SK-N-SH (cell line): ENCODE results near the gene FRAS1. TPM values are rescaled to one million over a fixed set of nuclear protein-coding genes. Genes with fewer than 3 reads are reported as not detected.

ENCODE experiments used
- CTCF ChIA-PET: fragments of 300-600, 350-600 bp; formaldehyde crosslinking; extraction: SDS; loops from one replicate; lab custom pipeline; 2021; lab: Yijun Ruan, JAX
- POLR2A ChIA-PET: fragments of 350-600 bp; sonication (Branson Sonifier 250); formaldehyde crosslinking; extraction: SDS; loops from one replicate; lab custom pipeline; 2020; ENCODE audit warnings: antibody characterized with exemption, inconsistent platforms; lab: Yijun Ruan, JAX
- DNase-seq: peaks from one replicate; pipeline ENCODE4 v3.0.0; 2012
- H2AFZ ChIP-seq: fragments of 200-600 bp; sonication (generic); 2 replicates; pipeline ENCODE4 v1.8.1; 2016; ENCODE audit warnings: antibody characterized with exemption, mild to moderate bottlenecking, low read depth
- H3F3A ChIP-seq: fragments of 200-600 bp; sonication (generic); replicated peaks from 2 replicates; pipeline ENCODE3; 2016; ENCODE audit warnings: antibody characterized with exemption, mild to moderate bottlenecking; ENCODE audit not compliant: insufficient read depth
- H3K27ac ChIP-seq, 2 experiments: fragments of 200-500 bp in 1 of 2; fragments of 200-600 bp in 1 of 2; sonication (Bioruptor generic) in 1 of 2; sonication (generic), shearing (Covaris generic) in 1 of 2; 2 replicates each; pipeline versions ENCODE4 v1.5.1 to v1.6.1; 2014 to 2016; ENCODE audit warnings: low read depth in 2 of 2, inconsistent platforms in 1 of 2, low read length in 1 of 2, mild to moderate bottlenecking in 1 of 2, mixed read lengths in 1 of 2
- H3K27me3 ChIP-seq: fragments of 200-600 bp; sonication (generic), shearing (Covaris generic); 2 replicates; pipeline ENCODE4 v1.6.1; 2016; ENCODE audit warnings: mixed run types; ENCODE audit not compliant: insufficient read depth
- H3K36me3 ChIP-seq, 2 experiments: fragments of 200-500 bp in 1 of 2; fragments of 200-600 bp in 1 of 2; sonication (Bioruptor generic) in 1 of 2; sonication (generic) in 1 of 2; replicated peaks in 1 of 2; 2 replicates each; pipeline versions ENCODE3 to v1.5.1; 2014 to 2016; ENCODE audit warnings: low read length in 1 of 2, mild to moderate bottlenecking in 1 of 2; ENCODE audit not compliant: insufficient read depth in 2 of 2, control insufficient read depth in 1 of 2
- H3K4me1 ChIP-seq, 2 experiments: fragments of 200-500 bp in 1 of 2; fragments of 200-600 bp in 1 of 2; sonication (Bioruptor generic) in 1 of 2; sonication (generic), shearing (Covaris generic) in 1 of 2; 2 replicates each; pipeline versions ENCODE4 v1.5.1 to v1.6.1; 2014 to 2016; ENCODE audit warnings: low read depth in 1 of 2, low read length in 1 of 2, mixed run types in 1 of 2; ENCODE audit not compliant: insufficient read depth in 2 of 2, control insufficient read depth in 1 of 2
- H3K4me2 ChIP-seq: fragments of 200-600 bp; sonication (generic), shearing (Covaris generic); 2 replicates; pipeline ENCODE4 v1.6.1; 2017; ENCODE audit warnings: mixed run types
- H3K4me3 ChIP-seq, 2 experiments: fragments of 200-500 bp in 1 of 2; fragments of 200-600 bp in 1 of 2; sonication (Bioruptor generic) in 1 of 2; sonication (generic), shearing (Covaris generic) in 1 of 2; 2 replicates each; pipeline versions ENCODE4 v1.5.1 to v1.8.1; 2014 to 2016; ENCODE audit warnings: low read depth in 2 of 2, inconsistent platforms in 1 of 2, low read length in 1 of 2, mild to moderate bottlenecking in 1 of 2, mixed read lengths in 1 of 2, moderate library complexity in 1 of 2
- H3K79me2 ChIP-seq: fragments of 200-600 bp; sonication (generic); 2 replicates; pipeline ENCODE4 v1.8.1; 2017; ENCODE audit warnings: mild to moderate bottlenecking; ENCODE audit not compliant: insufficient read depth
- H3K9ac ChIP-seq: fragments of 200-600 bp; sonication (generic); 2 replicates; pipeline ENCODE4 v1.6.1; 2017; ENCODE audit warnings: mixed run types
- H3K9me2 ChIP-seq: fragments of 200-600 bp; sonication (generic); 2 replicates; pipeline ENCODE4 v1.6.1; 2017; ENCODE audit warnings: mixed run types
- H3K9me3 ChIP-seq: fragments of 200-600 bp; sonication (generic); 2 replicates; pipeline ENCODE4 v1.6.1; 2017; ENCODE audit warnings: mixed run types, mild to moderate bottlenecking, moderate library complexity
- H4K20me1 ChIP-seq: fragments of 200-600 bp; sonication (generic); 2 replicates; pipeline ENCODE4 v1.6.1; 2017; ENCODE audit warnings: mild to moderate bottlenecking, mixed run types; ENCODE audit not compliant: insufficient read depth
- CHD2 ChIP-seq: fragments of 150-350 bp; IDR thresholded peaks from 2 replicates; pipeline ENCODE4 v1.6.1; 2018; ENCODE audit warnings: low read length; ENCODE audit not compliant: partially characterized antibody
- FOSL2 ChIP-seq: IDR thresholded peaks from 2 replicates; pipeline ENCODE4 v1.4.0; 2012; ENCODE audit warnings: low read depth, mild to moderate bottlenecking, moderate library complexity, borderline replicate concordance
- FOXM1 ChIP-seq: IDR thresholded peaks from 2 replicates; pipeline ENCODE4 v1.4.0; 2012; ENCODE audit warnings: low read depth, mild to moderate bottlenecking
- JUND ChIP-seq: IDR thresholded peaks from 2 replicates; pipeline ENCODE4 v1.4.0; 2012
- NFIC ChIP-seq: IDR thresholded peaks from 2 replicates; pipeline ENCODE4 v1.4.0; 2012; ENCODE audit warnings: borderline replicate concordance
- NRF1 ChIP-seq: IDR thresholded peaks from 2 replicates; pipeline ENCODE4 v1.6.1; 2012; ENCODE audit warnings: low read depth, mild to moderate bottlenecking, low read length
- RAD21 ChIP-seq: IDR thresholded peaks from 2 replicates; pipeline ENCODE4 v1.6.1; 2012; ENCODE audit warnings: mild to moderate bottlenecking, low read length
- SIN3A ChIP-seq: IDR thresholded peaks from 2 replicates; pipeline ENCODE4 v1.6.1; 2012; ENCODE audit warnings: low read depth, mild to moderate bottlenecking, low read length, moderate library complexity, borderline replicate concordance
- SMC3 ChIP-seq: IDR thresholded peaks from 2 replicates; pipeline ENCODE4 v1.6.1; 2012; ENCODE audit warnings: low read depth, low read length, improper control_type of control experiment
- TCF12 ChIP-seq: IDR thresholded peaks from 2 replicates; pipeline ENCODE4 v1.4.0; 2012
- TEAD4 ChIP-seq: IDR thresholded peaks from 2 replicates; pipeline ENCODE4 v1.4.0; 2012; ENCODE audit warnings: mild to moderate bottlenecking, borderline replicate concordance; ENCODE audit not compliant: insufficient read depth
- WGBS: methylation state at CpG from one replicate; pipeline ENCODE4 v1.1.6; 2017; ENCODE audit warnings: low lambda C conversion rate; 5-methylcytosine and 5-hydroxymethylcytosine counted together
- polyA plus RNA-seq, 3 experiments: library from polyadenylated mRNA; depleted of rRNA; stranded (reverse); fragments of >200 nt; gene quantifications; 2 replicates each; pipeline ENCODE4 v1.2.3, GENCODE V29; 2012
- TF ChIP-seq, protein P1 (sequence below): IDR thresholded peaks from 2 replicates; pipeline ENCODE4 v1.4.0; 2012; ENCODE audit warnings: low read depth
- TF ChIP-seq, protein P2 (sequence below): IDR thresholded peaks from 2 replicates; pipeline ENCODE4; 2012

The FRAS1 gene
- polyA plus RNA-seq, 1 of the 3 experiments (the other 2 are of a cell fraction): 8.3 TPM

DNA sequence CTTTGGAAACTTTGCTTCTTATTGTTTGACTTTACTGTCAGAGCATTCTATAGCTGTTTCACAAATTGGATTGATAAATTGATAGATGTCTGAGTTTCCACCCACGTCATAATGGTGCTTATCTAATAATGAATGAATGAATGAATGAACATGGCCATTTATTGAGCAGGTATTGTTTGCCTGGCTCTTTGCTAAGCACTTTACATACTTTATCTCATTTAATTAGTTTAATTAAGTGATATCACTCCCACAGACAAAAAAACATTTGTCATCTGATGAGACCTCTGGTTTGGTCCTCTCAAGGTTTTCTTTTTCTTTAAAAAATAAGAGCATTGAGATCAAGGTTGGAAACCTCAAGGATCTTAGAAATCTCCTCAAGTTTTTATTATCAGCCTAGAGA, 2.8 kb downstream of the FRAS1 start (continued):
- TF ChIP-seq NRF1: no peak
- no peak for TF ChIP-seq FOSL2
- TF ChIP-seq TCF12: no peak

DNA sequence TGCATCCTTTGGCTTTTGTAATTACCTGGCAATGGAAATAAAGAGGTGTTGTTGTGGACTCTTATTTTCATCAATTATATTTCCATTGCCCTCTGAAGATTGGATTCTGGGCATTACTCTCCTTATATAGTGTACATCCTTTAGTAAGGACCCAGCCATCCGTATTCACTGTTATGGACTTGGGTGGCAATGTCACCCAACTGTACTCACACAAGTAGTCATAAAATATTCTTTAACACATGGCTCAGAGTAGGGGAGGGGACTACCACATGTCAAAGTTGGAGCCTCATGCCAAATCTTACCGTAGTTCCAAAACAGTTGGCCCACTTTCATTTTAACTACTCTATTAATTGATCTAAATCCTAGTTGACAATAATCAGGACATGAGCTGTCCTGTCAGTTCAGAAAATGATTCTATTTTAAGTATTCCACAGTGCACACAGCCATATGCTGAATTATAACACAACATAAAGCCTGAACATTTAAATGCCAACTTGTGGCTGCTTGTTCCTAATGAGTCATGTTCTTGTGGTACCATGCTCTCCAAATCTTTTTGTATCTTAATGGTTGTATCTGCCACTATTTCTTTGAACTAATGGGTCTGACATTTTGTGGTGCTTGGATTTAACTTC, 4.9 kb downstream of the FRAS1 start:
- Histone ChIP-seq H3K27ac (no peak overlapping the region; a peak in 1 of 4 replicates), H3F3A (peaks cover 9% of the 10 kb centered on the region), H4K20me1 (no peaks in the 10 kb centered on the region), H3K27me3 (no peaks in the 10 kb centered on the region), H3K36me3 (peaks cover 4 to 6% of the 10 kb centered on the region in 2 experiments), H2AFZ (no peak overlapping the region), H3K4me3 (no peak overlapping the region), H3K4me1 (no peaks in the 10 kb centered on the region; a peak in 1 of 4 replicates), H3K4me2 (0 out of 2 replicates have a peak overlapping the region, but pooled peaks have one; percentile 20), H3K79me2 (peaks cover 40% of the 10 kb centered on the region), H3K9me2 (no peaks in the 10 kb centered on the region), H3K9ac (no peak overlapping the region), H3K9me3 (no peaks in the 10 kb centered on the region)
- no peak for DNase-seq
- ChIA-PET CTCF (no interaction called here), POLR2A (no interaction called here)
- WGBS: 57% methylated on average over 2 of the region's 2 CpGs
- TF ChIP-seq, protein P1, sequence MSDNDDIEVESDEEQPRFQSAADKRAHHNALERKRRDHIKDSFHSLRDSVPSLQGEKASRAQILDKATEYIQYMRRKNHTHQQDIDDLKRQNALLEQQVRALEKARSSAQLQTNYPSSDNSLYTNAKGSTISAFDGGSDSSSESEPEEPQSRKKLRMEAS: no peak
- TF ChIP-seq SMC3: no peak
- TF ChIP-seq TEAD4: no peak
- TF ChIP-seq, protein P2, sequence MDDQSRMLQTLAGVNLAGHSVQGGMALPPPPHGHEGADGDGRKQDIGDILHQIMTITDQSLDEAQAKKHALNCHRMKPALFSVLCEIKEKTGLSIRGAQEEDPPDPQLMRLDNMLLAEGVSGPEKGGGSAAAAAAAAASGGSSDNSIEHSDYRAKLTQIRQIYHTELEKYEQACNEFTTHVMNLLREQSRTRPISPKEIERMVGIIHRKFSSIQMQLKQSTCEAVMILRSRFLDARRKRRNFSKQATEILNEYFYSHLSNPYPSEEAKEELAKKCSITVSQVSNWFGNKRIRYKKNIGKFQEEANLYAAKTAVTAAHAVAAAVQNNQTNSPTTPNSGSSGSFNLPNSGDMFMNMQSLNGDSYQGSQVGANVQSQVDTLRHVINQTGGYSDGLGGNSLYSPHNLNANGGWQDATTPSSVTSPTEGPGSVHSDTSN: peak; percentile 42
- 0 out of 2 replicates have a peak, but pooled peaks have one; percentile 10 for TF ChIP-seq NFIC
- TF ChIP-seq TCF12: peak; percentile 54
- no peak for TF ChIP-seq CHD2
- no peak for TF ChIP-seq RAD21
- TF ChIP-seq FOSL2: peak; percentile 31; the same call in 1 of the 2 replicates
- no peak for TF ChIP-seq SIN3A
- peak; percentile 40; the same call in 1 of the 2 replicates for TF ChIP-seq JUND

DNA sequence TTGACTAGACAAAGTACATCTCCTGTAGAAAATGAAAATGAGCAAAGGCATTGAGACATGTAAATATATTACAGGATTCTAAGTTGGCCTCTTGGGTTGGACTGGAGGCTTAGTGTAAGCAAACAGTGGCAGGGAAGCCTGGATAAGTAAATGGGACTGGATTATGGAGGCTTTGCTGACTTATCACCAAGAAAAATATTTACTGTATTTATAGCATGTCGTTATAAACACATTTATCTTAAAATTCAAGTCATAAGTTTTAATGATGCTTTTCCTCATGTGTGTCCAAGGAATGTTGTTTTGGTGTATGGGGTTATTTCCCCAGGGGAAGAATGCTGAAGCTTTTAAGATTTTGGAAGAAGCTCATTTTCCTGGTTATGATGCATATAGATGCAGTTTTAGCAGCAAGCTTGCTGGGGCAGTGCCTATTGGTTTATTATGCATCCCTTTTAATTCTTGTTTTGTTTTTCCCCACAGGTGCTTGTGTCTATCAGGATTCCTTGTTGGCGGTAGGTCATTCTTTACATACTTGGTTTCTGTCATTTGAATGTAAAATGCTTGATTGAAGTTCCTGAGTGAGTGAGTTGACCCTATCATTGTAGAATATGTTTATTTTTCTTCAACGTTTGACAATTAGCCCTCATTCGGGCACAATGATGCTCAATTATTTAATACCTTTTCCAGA, 8.5 kb downstream of the FRAS1 start:
- Histone ChIP-seq H3K4me2 (no peak overlapping the region), H3K9me3 (no peaks in the 10 kb centered on the region), H3K4me1 (no peaks in the 10 kb centered on the region), H3K9ac (no peak overlapping the region), H3F3A (peaks cover 9% of the 10 kb centered on the region), H2AFZ (no peak overlapping the region), H3K9me2 (no peaks in the 10 kb centered on the region), H3K27me3 (no peaks in the 10 kb centered on the region), H4K20me1 (no peaks in the 10 kb centered on the region), H3K79me2 (peaks cover 17% of the 10 kb centered on the region; the same call in 1 of the 2 replicates), H3K36me3 (peaks cover 8% of the 10 kb centered on the region in 2 experiments), H3K4me3 (no peak overlapping the region), H3K27ac (no peak overlapping the region)
- 91% methylated on average over 4 of the region's 4 CpGs for WGBS
- TF ChIP-seq FOXM1: no peak
- no peak for DNase-seq
- CTCF ChIA-PET: interaction anchor here (2.0 kb wide), 1 partner anchor 451 kb away, joined by 4 read pairs; no protein-coding TSS in a partner anchor
- POLR2A ChIA-PET: no interaction called here
